Natural killer cell (primary cell): ENCODE data around the gene ACTL6B. TPM values are rescaled to one million over a fixed set of nuclear protein-coding genes. Genes with fewer than 3 reads are reported as not detected.

Experiments used
- ATAC-seq, 3 donors: fragments of 150-1000 bp in 2 of 3; fragments of 200-7000 bp in 1 of 3; cut with Tn5 transposase; 1 replicate in 1 of 3; 2 replicates in 2 of 3; pipeline ENCODE4 v1.10.0; 2021; ENCODE audit warnings: mild to moderate bottlenecking in 2 of 3, moderate library complexity in 2 of 3
- DNase-seq, 2 donors: peaks; one replicate each; pipeline versions ENCODE4 v3.0.0 to v3.0.0-alpha.2; 2013 to 2021; ENCODE audit warnings: mixed read lengths in 1 of 2
- H3K27ac ChIP-seq: one replicate; pipeline ENCODE4 v1.5.1; 2013; ENCODE audit warnings: mild to moderate bottlenecking, low read length
- H3K27me3 ChIP-seq: one replicate; pipeline ENCODE4 v1.6.1; 2013; ENCODE audit warnings: low read length; ENCODE audit not compliant: control insufficient read depth, insufficient read depth
- H3K36me3 ChIP-seq: one replicate; pipeline ENCODE4 v1.6.1; 2013; ENCODE audit warnings: low read length; ENCODE audit not compliant: control insufficient read depth, insufficient read depth
- H3K4me1 ChIP-seq: one replicate; pipeline ENCODE4 v1.6.1; 2013; ENCODE audit warnings: low read length; ENCODE audit not compliant: control insufficient read depth, insufficient read depth
- H3K4me3 ChIP-seq: one replicate; pipeline ENCODE4 v1.5.1; 2013; ENCODE audit warnings: low read length
- H3K9me3 ChIP-seq: one replicate; pipeline ENCODE4 v1.6.1; 2013; ENCODE audit warnings: low read length; ENCODE audit not compliant: control insufficient read depth, insufficient read depth
- H3K27ac Mint-ChIP-seq, 2 donors: one replicate each; pipeline ENCODE4 v1.8.0; 2022; ENCODE audit warnings: mild to moderate bottlenecking in 2 of 2, mixed read lengths in 2 of 2, moderate library complexity in 1 of 2
- H3K27me3 Mint-ChIP-seq, 2 donors: one replicate each; pipeline ENCODE4 v1.8.0; 2022; ENCODE audit warnings: low read depth in 2 of 2, mixed read lengths in 2 of 2
- H3K36me3 Mint-ChIP-seq: one replicate; pipeline ENCODE4 v1.8.0; 2022; ENCODE audit warnings: mixed read lengths
- H3K4me1 Mint-ChIP-seq, 2 donors: one replicate each; pipeline ENCODE4 v1.8.0; 2022; ENCODE audit warnings: mixed read lengths in 2 of 2
- H3K4me3 Mint-ChIP-seq: one replicate; pipeline ENCODE4 v1.8.0; 2022; ENCODE audit warnings: mild to moderate bottlenecking, moderate library complexity, mixed read lengths
- H3K9me3 Mint-ChIP-seq, 2 donors: one replicate each; pipeline ENCODE4 v1.8.0; 2022; ENCODE audit warnings: mixed read lengths in 2 of 2
- WGBS: methylation state at CpG from one replicate; pipeline ENCODE4 v1.1.7; 2013; ENCODE audit warnings: missing lambda C conversion rate; ENCODE audit not compliant: insufficient coverage; 5-methylcytosine and 5-hydroxymethylcytosine counted together
- intact Hi-C: fragments of 100-400 bp; cut with micrococcal nuclease; formaldehyde crosslinking; loops from one replicate; pipeline ENCODE4 v1.14.2; 2022
- total RNA-seq, 4 donors: library from RNA; stranded (reverse); fragments of 120-200 nt in 1 of 4; gene quantifications; one replicate each; pipeline versions ENCODE4 v1.2.3 to v1.2.4, GENCODE V29; 2013 to 2022
- TF ChIP-seq, protein P1 (sequence below): fragments of 200-600 bp; IDR thresholded peaks from one replicate; pipeline ENCODE4 v1.8.0; 2022; ENCODE audit warnings: antibody characterized with exemption

The ACTL6B gene
- total RNA-seq, 3 donors from 2014 or later (not counting 1 experiment from before 2014, with no cell fraction given), result not detected

DNA sequence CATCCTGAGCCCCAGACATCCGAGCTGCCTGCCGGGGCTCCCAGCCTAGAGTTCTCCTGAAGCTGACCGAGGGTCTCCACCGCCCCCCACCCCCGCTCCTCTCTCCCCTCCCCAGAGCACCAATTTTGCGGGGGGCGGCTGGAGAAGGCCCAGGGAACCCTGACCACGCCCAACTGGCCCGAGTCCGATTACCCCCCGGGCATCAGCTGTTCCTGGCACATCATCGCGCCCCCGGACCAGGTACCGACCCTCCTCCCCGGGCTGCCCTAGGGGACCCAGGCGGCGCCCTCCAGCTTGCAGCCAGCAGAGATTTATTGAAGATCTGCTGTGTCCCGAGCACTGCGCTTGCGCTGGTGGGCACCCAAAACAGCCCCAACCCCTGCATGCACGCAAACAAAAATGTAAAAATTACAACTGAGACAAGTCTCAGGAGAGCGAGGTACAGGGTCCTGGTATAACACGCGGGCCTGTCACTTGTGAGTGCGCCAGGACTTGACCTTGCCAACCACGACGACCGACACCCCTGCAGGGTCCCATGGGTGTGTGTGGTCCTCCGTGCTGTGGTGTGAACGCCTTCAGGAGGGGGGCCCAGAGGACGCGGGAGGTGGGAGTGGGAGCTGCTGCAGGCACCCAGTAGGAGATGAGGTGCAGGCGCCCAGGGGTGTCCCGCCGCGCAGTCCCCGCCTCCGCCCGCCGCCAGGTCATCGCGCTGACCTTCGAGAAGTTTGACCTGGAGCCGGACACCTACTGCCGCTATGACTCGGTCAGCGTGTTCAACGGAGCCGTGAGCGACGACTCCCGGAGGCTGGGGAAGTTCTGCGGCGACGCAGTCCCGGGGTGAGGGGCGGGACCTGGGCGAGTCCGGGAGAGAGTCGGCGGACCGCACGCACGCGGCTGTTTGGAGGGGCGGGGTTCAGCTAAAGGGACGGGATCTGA, 51.0 kb downstream of the ACTL6B start:
- Mint-ChIP-seq H3K27ac (peak overlapping the region in 1 of 2 donors; percentile 94), H3K27me3 (no peaks in the 10 kb centered on the region), H3K36me3 (no peaks in the 10 kb centered on the region), H3K9me3 (no peaks in the 10 kb centered on the region), H3K4me1 (peaks cover 16 to 23% of the 10 kb centered on the region in 2 donors), H3K4me3 (peak overlapping the region; percentile 94)
- 1% methylated on average over 68 of the region's 68 CpGs for WGBS
- intact Hi-C loops, result loop anchor here (1.0 to 5.0 kb wide), 3 partner anchors 7 to 87 kb away; partner anchors contain the start of genes FBXO24, GIGYF1, LRCH4 and MOSPD3
- TF ChIP-seq, protein P1, sequence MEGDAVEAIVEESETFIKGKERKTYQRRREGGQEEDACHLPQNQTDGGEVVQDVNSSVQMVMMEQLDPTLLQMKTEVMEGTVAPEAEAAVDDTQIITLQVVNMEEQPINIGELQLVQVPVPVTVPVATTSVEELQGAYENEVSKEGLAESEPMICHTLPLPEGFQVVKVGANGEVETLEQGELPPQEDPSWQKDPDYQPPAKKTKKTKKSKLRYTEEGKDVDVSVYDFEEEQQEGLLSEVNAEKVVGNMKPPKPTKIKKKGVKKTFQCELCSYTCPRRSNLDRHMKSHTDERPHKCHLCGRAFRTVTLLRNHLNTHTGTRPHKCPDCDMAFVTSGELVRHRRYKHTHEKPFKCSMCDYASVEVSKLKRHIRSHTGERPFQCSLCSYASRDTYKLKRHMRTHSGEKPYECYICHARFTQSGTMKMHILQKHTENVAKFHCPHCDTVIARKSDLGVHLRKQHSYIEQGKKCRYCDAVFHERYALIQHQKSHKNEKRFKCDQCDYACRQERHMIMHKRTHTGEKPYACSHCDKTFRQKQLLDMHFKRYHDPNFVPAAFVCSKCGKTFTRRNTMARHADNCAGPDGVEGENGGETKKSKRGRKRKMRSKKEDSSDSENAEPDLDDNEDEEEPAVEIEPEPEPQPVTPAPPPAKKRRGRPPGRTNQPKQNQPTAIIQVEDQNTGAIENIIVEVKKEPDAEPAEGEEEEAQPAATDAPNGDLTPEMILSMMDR, result no peak
- peak overlapping the region; percentile 59 for H3K27ac ChIP-seq
- peak in 1 of 2 donors; percentile 67 for DNase-seq
- H3K4me1 ChIP-seq, result peaks cover 29% of the 10 kb centered on the region
- ATAC-seq, result peak in 1 of 3 donors; percentile 2
- H3K4me3 ChIP-seq, result peak overlapping the region; percentile 59
- H3K27me3 ChIP-seq, result no peaks in the 10 kb centered on the region
- H3K9me3 ChIP-seq, result no peaks in the 10 kb centered on the region
- no peaks in the 10 kb centered on the region for H3K36me3 ChIP-seq

DNA sequence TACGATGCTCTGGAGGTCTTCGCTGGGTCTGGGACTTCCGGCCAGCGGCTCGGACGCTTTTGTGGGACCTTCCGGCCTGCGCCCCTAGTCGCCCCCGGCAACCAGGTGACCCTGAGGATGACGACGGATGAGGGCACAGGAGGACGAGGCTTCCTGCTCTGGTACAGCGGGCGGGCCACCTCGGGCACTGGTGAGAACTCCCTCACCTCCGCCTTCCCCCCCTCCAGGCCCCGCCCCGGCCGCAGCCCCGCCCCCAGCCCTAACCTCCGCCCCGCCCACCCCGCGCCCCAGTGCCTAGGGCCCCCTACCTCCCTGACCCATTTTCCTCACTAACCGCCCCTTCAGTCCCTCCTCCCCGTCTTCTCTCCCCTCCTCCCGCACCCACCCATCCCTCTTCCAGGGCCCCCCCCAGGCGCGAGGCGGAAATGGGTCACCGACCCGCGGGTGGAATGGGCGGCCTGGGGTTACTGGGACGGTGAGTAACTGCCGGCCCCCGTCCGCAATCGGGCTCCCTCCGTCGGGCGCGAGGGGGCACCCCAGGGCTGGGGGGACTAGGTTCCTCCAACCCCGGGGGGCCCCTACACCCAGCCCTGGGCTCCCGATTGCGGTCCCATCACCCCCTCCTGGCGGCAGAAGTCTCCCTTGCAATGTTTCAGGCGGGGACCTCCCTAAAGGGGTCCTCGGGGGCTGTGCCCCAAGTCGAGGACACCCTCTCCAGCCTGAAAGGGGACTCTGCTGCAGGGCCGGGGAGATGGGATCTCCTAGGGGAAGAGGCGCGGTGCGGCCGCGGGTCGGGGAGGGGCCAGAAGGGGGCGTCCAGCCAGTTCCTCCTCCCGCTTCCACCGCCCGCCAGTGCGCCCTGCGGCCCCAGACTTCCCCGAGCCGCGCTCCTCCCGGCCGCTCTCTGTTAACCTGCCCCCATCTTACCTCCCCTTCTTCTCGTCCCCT, 51.9 kb downstream of the ACTL6B start:
- H3K4me3 ChIP-seq, result peak overlapping the region; percentile 59
- WGBS, result under 1% methylated on average over 59 of the region's 70 CpGs
- H3K27me3 Mint-ChIP-seq, result no peaks in the 10 kb centered on the region

GRCh38 chr7:100603726-100604027, 52.6 kb downstream of the ACTL6B start:
- TF ChIP-seq, protein P1, result no peak
- intact Hi-C loops, result loop anchor here (1.0 to 5.0 kb wide), 3 partner anchors 9 to 89 kb away; partner anchors contain the start of genes FBXO24, GIGYF1, LRCH4 and MOSPD3
- H3K27me3 Mint-ChIP-seq, result no peaks in the 10 kb centered on the region
- Histone ChIP-seq H3K4me3 (peak overlapping the region; percentile 53), H3K9me3 (no peaks in the 10 kb centered on the region), H3K4me1 (peaks cover 30% of the 10 kb centered on the region), H3K27me3 (no peaks in the 10 kb centered on the region), H3K27ac (peak overlapping the region; percentile 86), H3K36me3 (no peaks in the 10 kb centered on the region)
- ATAC-seq (peak in 2 of 3 donors; percentile 7 to 8), DNase-seq (no peak)
- H3K9me3 Mint-ChIP-seq, result no peaks in the 10 kb centered on the region
- WGBS, result 20% methylated on average over 10 of the region's 10 CpGs
- no peaks in the 10 kb centered on the region for H3K36me3 Mint-ChIP-seq
- peak overlapping the region; percentile 94 for H3K4me3 Mint-ChIP-seq
- peaks cover 16 to 23% of the 10 kb centered on the region in 2 donors for H3K4me1 Mint-ChIP-seq
- peak overlapping the region; percentile 89 to 94 for H3K27ac Mint-ChIP-seq

More for the DNA sequence above, 51.9 kb downstream of the ACTL6B start:
- intact Hi-C loops, result loop anchor here (1.0 to 5.0 kb wide), 3 partner anchors 8 to 88 kb away; partner anchors contain the start of genes FBXO24, GIGYF1, LRCH4 and MOSPD3
- Mint-ChIP-seq H3K36me3 (no peaks in the 10 kb centered on the region), H3K4me3 (peak overlapping the region; percentile 94), H3K9me3 (no peaks in the 10 kb centered on the region), H3K4me1 (peaks cover 16 to 23% of the 10 kb centered on the region in 2 donors), H3K27ac (peak overlapping the region; percentile 89 to 94)
- H3K9me3 ChIP-seq, result no peaks in the 10 kb centered on the region
- H3K4me1 ChIP-seq, result peaks cover 29% of the 10 kb centered on the region
- H3K36me3 ChIP-seq, result no peaks in the 10 kb centered on the region
- DNase-seq (peak; percentile 77 to 84), ATAC-seq (peak; percentile 77 to 82 (median 78))
- no peaks in the 10 kb centered on the region for H3K27me3 ChIP-seq
- peak overlapping the region; percentile 86 for H3K27ac ChIP-seq
- TF ChIP-seq, protein P1, result peak; percentile 69
